Mesendoderm (in vitro differentiated cells): ENCODE measurements around the gene GMIP.

ENCODE experiments used
- DNase-seq: peaks from one replicate; pipeline ENCODE4 v3.0.0; 2013
- H2AK5ac ChIP-seq: 2 replicates; pipeline ENCODE4 v1.6.1; 2013; ENCODE audit warnings: low read length, inconsistent platforms
- H2BK120ac ChIP-seq: 2 replicates; pipeline ENCODE4 v1.6.1; 2013; ENCODE audit warnings: low read depth, mild to moderate bottlenecking, low read length, moderate library complexity, mixed read lengths
- H2BK15ac ChIP-seq: replicated peaks from 2 replicates; pipeline ENCODE4 v1.6.1; 2013; ENCODE audit warnings: low read depth, mild to moderate bottlenecking, moderate library complexity
- H2BK5ac ChIP-seq: 2 replicates; pipeline ENCODE4 v1.6.1; 2013; ENCODE audit warnings: low read length, inconsistent platforms
- H3K18ac ChIP-seq: 2 replicates; pipeline ENCODE4 v1.6.1; 2013; ENCODE audit warnings: mild to moderate bottlenecking, low read length, mixed read lengths
- H3K23ac ChIP-seq: one replicate; pipeline ENCODE4 v1.6.1; 2013; ENCODE audit warnings: low read length
- H3K27ac ChIP-seq: 2 replicates; pipeline ENCODE4 v1.5.1; 2013; ENCODE audit warnings: low read depth, mild to moderate bottlenecking, inconsistent platforms, low read length, moderate library complexity
- H3K27me3 ChIP-seq: 2 replicates; pipeline ENCODE4 v1.6.1; 2013; ENCODE audit warnings: low read length, control low read depth, mild to moderate bottlenecking, inconsistent platforms; ENCODE audit not compliant: insufficient read depth, poor library complexity
- H3K36me3 ChIP-seq: 2 replicates; pipeline ENCODE4 v1.6.1; 2013; ENCODE audit warnings: low read length, inconsistent platforms; ENCODE audit not compliant: control insufficient read depth, insufficient read depth
- H3K4ac ChIP-seq: one replicate; pipeline ENCODE4 v1.6.1; 2013; ENCODE audit warnings: low read depth, mild to moderate bottlenecking, low read length, moderate library complexity
- H3K4me1 ChIP-seq: 2 replicates; pipeline ENCODE4 v1.6.1; 2013; ENCODE audit warnings: low read depth, low read length, inconsistent platforms; ENCODE audit not compliant: control insufficient read depth
- H3K4me2 ChIP-seq: 2 replicates; pipeline ENCODE4 v1.6.1; 2013; ENCODE audit warnings: low read length
- H3K4me3 ChIP-seq: 2 replicates; pipeline ENCODE4 v1.5.1; 2013; ENCODE audit warnings: mild to moderate bottlenecking, low read length
- H3K56ac ChIP-seq: one replicate; pipeline ENCODE4 v1.6.1; 2013; ENCODE audit warnings: low read length
- H3K79me1 ChIP-seq: 2 replicates; pipeline ENCODE4 v1.6.1; 2013; ENCODE audit warnings: low read length, inconsistent platforms
- H3K79me2 ChIP-seq: 2 replicates; pipeline ENCODE4 v1.6.1; 2013; ENCODE audit warnings: mild to moderate bottlenecking, low read length; ENCODE audit not compliant: control insufficient read depth, insufficient read depth
- H3K9ac ChIP-seq: 2 replicates; pipeline ENCODE4 v1.6.1; 2013; ENCODE audit warnings: low read length, inconsistent platforms
- H4K5ac ChIP-seq: one replicate; pipeline ENCODE4 v1.6.1; 2013; ENCODE audit warnings: low read length
- H4K8ac ChIP-seq: one replicate; pipeline ENCODE4 v1.6.1; 2013; ENCODE audit warnings: low read depth, mild to moderate bottlenecking, control low read depth, low read length, moderate library complexity
- whole genome bisulfite sequencing: extraction: QIAGEN DNeasy Blood & Tissue Kit; methylation state at CpG from one replicate; pipeline ENCODE4 v1.1.7; 2013; ENCODE audit warnings: low lambda C conversion rate, missing lambda C conversion rate; ENCODE audit not compliant: insufficient coverage; ENCODE audit errors: extremely low coverage; 5-methylcytosine and 5-hydroxymethylcytosine counted together

The GMIP gene

DNA sequence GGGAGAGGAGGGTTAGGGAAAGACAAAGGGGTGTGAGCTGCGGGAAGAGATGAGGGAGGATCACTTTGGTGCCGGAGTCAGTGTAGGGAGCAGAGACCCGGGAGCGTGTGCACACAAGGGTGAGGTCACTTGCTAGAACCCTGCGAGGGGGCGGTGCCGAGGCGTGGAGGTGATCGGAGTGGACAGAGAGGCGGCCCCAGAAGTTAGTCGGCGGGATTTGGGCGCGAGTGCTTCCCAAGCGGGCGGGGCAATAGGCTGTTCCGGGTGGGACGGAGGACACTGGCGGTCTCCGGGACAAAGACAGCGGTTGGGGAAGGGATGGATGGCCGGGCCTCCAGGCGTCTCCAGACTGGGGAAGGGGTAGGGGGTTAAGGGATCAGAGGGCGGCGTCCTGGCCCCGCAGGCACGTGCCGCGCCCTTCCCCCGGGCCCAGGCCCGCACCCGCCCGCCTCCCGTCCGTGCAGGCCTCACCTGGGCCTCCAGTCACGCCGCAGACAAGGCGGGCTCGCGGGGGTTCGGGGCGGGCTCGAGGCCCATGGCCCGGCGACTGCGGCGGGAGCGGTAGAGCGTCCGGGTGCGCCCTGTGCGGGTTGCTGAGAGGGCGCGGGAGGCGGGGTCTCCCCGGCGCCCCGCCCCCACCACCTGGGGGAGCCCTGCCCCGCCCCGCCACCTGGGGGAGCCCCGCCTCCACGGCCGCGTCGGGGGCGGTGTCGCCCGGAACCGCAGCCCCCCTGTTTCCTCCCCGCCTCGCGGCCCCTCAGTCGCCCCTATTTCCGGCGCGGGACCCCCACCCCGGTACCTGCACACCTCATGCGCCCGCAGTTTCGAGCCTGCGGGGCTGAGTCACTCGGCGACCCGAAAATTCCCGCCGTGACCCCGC, 15.6 kb downstream of the GMIP start, which contains the start of gene LPAR2:
TSS of gene LPAR2 (minus strand) at position 600 of the 880 bp plus-strand sequence. CDS start 945 bp downstream, outside the sequence.
- peak within 1 kb of the TSS; percentile 81 for H3K4me3 ChIP-seq
- peaks cover 4% of the 10 kb centered on the region for H3K36me3 ChIP-seq
- H3K4ac ChIP-seq = peak within 1 kb of the TSS; percentile 60
- peak; percentile 81 for DNase-seq
- no peak within 1 kb of the TSS for H2AK5ac ChIP-seq
- peak within 1 kb of the TSS; percentile 66 for H3K23ac ChIP-seq
- H4K8ac ChIP-seq = no peak within 1 kb of the TSS
- H3K56ac ChIP-seq = peak within 1 kb of the TSS; percentile 97
- H3K4me1 ChIP-seq = peaks cover 6% of the 10 kb centered on the region
- peak within 1 kb of the TSS; percentile 91 for H3K27ac ChIP-seq
- H2BK15ac ChIP-seq = peak within 1 kb of the TSS; percentile 39
- H3K18ac ChIP-seq = peak within 1 kb of the TSS; percentile 91
- peak within 1 kb of the TSS; percentile 70 for H3K4me2 ChIP-seq
- H2BK5ac ChIP-seq = peak within 1 kb of the TSS; percentile 97
- peak within 1 kb of the TSS; percentile 92 for H3K9ac ChIP-seq
- H4K5ac ChIP-seq = no peak within 1 kb of the TSS
- no CpG with 5 or more reads among the region's 87 CpGs for WGBS
- H3K27me3 ChIP-seq = no peaks in the 10 kb centered on the region
- no peak within 1 kb of the TSS for H2BK120ac ChIP-seq
- peaks cover 11% of the 10 kb centered on the region for H3K79me1 ChIP-seq
- H3K79me2 ChIP-seq = no peaks in the 10 kb centered on the region

DNA sequence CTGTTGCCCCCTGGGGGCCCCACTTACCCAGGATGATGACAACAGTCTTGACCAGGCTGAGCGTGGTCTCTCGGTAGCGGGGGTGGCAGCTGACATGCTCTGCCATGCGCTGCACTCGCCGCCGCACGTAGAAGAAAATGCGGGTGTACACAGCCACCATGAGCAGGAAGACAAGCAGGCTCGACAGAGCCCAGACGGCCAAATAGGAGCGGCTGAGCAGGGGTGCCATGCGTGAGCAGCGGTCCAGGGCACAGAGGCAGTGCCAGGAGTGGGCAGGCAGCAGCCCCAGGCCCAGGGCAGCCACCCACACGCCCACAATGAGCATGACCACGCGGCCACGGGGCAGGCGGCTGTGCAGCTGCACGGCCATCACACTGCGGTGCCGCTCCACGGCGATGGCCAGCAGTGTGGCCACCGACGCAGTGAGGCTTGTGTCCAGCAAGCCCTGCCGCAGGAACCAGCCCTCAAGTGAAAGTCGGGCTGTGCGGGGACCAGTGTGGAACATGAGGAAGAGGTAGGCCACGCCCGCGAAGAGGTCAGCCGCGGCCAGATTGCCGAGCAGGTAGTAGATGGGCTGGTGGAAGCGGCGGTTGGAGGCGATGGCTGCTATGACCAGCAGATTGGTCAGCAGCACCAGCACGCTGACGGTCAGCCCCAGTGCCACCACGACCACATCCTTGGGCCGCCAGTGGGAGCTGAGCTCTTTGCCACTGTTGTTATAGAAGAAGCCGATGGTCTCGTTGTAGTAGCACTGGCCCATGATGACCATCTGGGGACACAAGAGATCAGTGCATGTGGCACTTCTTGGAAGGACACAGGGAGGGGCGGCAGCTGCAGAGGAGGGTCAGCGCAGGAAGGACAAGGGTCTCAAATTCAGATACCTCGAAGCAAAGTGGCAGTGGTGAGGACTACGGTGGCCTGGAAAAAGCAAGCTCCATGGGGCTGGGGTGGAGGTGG, 16.7 kb downstream of the GMIP start:
- peaks cover 11% of the 10 kb centered on the region for H3K79me1 ChIP-seq
- peaks cover 6% of the 10 kb centered on the region for H3K4me1 ChIP-seq
- H3K56ac ChIP-seq = peak overlapping the region; percentile 85
- no peaks in the 10 kb centered on the region for H3K79me2 ChIP-seq
- H3K4ac ChIP-seq = no peak overlapping the region
- H3K4me2 ChIP-seq = peak overlapping the region; percentile 51
- no peaks in the 10 kb centered on the region for H3K27me3 ChIP-seq
- H3K23ac ChIP-seq = no peak overlapping the region
- no peak overlapping the region for H2BK15ac ChIP-seq
- peaks cover 4% of the 10 kb centered on the region for H3K36me3 ChIP-seq
- no peak overlapping the region for H4K8ac ChIP-seq
- H2BK5ac ChIP-seq = no peak overlapping the region
- no peak overlapping the region for H3K27ac ChIP-seq
- DNase-seq = no peak
- H2BK120ac ChIP-seq = no peak overlapping the region
- H3K9ac ChIP-seq = peak overlapping the region; percentile 92
- WGBS = no CpG with 5 or more reads among the region's 48 CpGs
- H4K5ac ChIP-seq = no peak overlapping the region
- H3K4me3 ChIP-seq = peak overlapping the region; percentile 81
- no peak overlapping the region for H2AK5ac ChIP-seq
- no peak overlapping the region for H3K18ac ChIP-seq

DNA sequence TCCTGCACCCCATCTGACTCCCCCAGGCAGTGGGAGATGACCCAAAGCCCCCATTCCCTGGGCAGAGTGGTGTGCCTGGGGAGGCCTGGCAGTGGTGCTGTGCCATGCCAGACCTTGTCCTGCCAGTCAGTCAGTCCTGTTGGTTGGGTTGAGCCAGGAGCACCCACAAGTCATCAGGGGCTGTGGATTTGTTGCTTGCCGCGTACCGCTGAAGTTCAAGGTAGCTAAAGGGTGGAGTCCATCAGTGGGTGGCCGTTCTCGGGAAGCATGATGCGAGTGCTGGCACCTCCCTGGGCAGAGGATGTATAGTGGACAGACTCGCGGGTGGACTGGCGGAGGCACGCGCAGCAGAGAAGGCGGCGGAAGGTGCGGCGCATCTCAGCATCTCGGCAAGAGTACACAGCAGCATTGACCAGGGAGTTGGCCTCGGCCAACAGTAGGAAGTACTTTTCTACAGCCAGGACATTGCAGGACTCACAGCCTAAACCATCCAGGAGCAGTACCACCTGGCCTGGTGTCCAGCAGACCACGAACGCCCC, 19.4 kb downstream of the GMIP start:
- Histone ChIP-seq H2BK5ac (no peak overlapping the region), H3K79me2 (no peaks in the 10 kb centered on the region), H3K4ac (no peak overlapping the region), H3K23ac (no peak overlapping the region), H4K8ac (no peak overlapping the region), H3K4me3 (no peak overlapping the region), H2BK120ac (no peak overlapping the region), H2BK15ac (no peak overlapping the region), H3K56ac (no peak overlapping the region), H3K27me3 (no peaks in the 10 kb centered on the region), H4K5ac (no peak overlapping the region), H3K9ac (no peak overlapping the region), H2AK5ac (no peak overlapping the region), H3K4me2 (no peak overlapping the region), H3K4me1 (peaks cover 6% of the 10 kb centered on the region), H3K36me3 (peaks cover 4% of the 10 kb centered on the region), H3K79me1 (peaks cover 11% of the 10 kb centered on the region), H3K18ac (no peak overlapping the region), H3K27ac (no peak overlapping the region)
- WGBS = no CpG with 5 or more reads among the region's 19 CpGs
- no peak for DNase-seq

DNA sequence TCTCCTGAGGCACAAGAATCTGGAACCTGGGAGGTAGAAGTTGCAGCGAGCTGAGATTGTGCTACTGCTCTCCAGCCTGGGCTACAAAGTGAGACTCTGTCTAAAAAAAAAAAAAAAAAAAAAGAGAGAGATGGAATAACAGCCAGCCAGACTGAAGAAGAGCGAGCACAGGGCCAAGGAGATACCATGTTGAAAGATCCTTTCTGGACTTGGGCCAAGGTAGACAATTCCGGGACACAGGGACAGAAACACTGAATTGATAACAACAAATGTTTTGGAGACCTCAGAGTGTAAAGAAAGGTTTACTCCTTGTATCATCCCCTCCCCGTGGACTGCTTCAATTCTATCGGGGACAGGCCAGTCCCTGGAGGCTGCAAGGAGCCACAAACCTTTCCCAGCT, 20.1 kb downstream of the GMIP start:
- H2AK5ac ChIP-seq = no peak overlapping the region
- H3K18ac ChIP-seq = no peak overlapping the region
- H3K9ac ChIP-seq = no peak overlapping the region
- H2BK120ac ChIP-seq = no peak overlapping the region
- no peak overlapping the region for H3K4ac ChIP-seq
- H2BK5ac ChIP-seq = no peak overlapping the region
- no peak overlapping the region for H3K23ac ChIP-seq
- H3K4me3 ChIP-seq = no peak overlapping the region
- no peak overlapping the region for H2BK15ac ChIP-seq
- H3K27ac ChIP-seq = no peak overlapping the region
- no peak overlapping the region for H4K8ac ChIP-seq
- no peak overlapping the region for H3K4me2 ChIP-seq
- no peak for DNase-seq
- H3K27me3 ChIP-seq = no peaks in the 10 kb centered on the region
- H3K36me3 ChIP-seq = peaks cover 4% of the 10 kb centered on the region
- no peak overlapping the region for H3K56ac ChIP-seq
- peaks cover 11% of the 10 kb centered on the region for H3K79me1 ChIP-seq
- H4K5ac ChIP-seq = no peak overlapping the region
- H3K79me2 ChIP-seq = no peaks in the 10 kb centered on the region
- H3K4me1 ChIP-seq = peaks cover 6% of the 10 kb centered on the region
- no CpG with 5 or more reads among the region's 5 CpGs for WGBS

DNA sequence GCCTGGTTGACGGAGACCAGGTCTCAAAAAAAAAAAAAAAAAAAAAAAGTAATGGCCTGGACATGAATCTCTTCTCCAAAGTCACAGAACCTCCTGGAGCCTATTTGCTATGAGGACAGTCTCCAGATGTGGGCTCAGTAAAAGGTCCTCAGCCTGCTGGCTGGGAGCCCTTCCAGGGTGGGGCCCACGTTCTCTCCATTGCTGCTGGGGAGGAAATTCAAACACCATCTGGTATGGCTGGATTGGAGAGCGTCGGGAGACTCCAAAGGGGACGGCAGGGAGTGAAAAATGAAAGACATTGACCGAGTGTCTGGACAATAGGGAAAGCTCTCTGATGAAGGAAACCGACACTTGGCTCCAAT, 23.6 kb downstream of the GMIP start:
- Histone ChIP-seq H3K79me1 (peaks cover 3% of the 10 kb centered on the region), H3K4me3 (no peak overlapping the region), H3K4ac (no peak overlapping the region), H3K36me3 (peaks cover 4% of the 10 kb centered on the region), H4K5ac (no peak overlapping the region), H3K27me3 (no peaks in the 10 kb centered on the region), H3K79me2 (no peaks in the 10 kb centered on the region), H3K56ac (no peak overlapping the region), H2AK5ac (no peak overlapping the region), H3K27ac (no peak overlapping the region), H3K9ac (no peak overlapping the region), H2BK120ac (no peak overlapping the region), H3K4me1 (no peaks in the 10 kb centered on the region), H2BK15ac (no peak overlapping the region), H3K23ac (no peak overlapping the region), H3K4me2 (no peak overlapping the region), H4K8ac (no peak overlapping the region), H3K18ac (no peak overlapping the region), H2BK5ac (no peak overlapping the region)
- no CpG with 5 or more reads among the region's 7 CpGs for WGBS
- DNase-seq = no peak
